PFSK-1 (cell line): ENCODE measurements around the gene STARD6.

ENCODE experiments used
- FOXP2 ChIP-seq: optimal IDR thresholded peaks from 2 replicates; pipeline ENCODE3; 2011; ENCODE audit warnings: borderline replicate concordance, control low read depth, inconsistent platforms; ENCODE audit not compliant: insufficient read depth; ENCODE audit errors: extremely low read length, extremely low read depth
- POLR2AphosphoS5 ChIP-seq: IDR thresholded peaks from 2 replicates; pipeline ENCODE4 v1.6.1; 2012; ENCODE audit warnings: low read depth, mild to moderate bottlenecking, control low read depth, low read length, moderate library complexity
- SIN3A ChIP-seq: IDR thresholded peaks from 2 replicates; pipeline ENCODE4 v1.6.1; 2012; ENCODE audit warnings: mild to moderate bottlenecking, low read length, moderate library complexity, borderline replicate concordance; ENCODE audit not compliant: insufficient read depth
- TAF1 ChIP-seq: IDR thresholded peaks from 2 replicates; pipeline ENCODE4 v1.6.1; 2012; ENCODE audit warnings: low read length, control low read depth, borderline replicate concordance; ENCODE audit not compliant: insufficient read depth
- TF ChIP-seq, protein P1 (sequence below), 2 experiments: IDR thresholded peaks; 2 replicates each; pipeline versions ENCODE4 v1.6.1 to v1.8.0; 2011 to 2012; ENCODE audit warnings: low read depth in 2 of 2, low read length in 2 of 2, control low read depth in 1 of 2, inconsistent platforms in 1 of 2, mild to moderate bottlenecking in 1 of 2, moderate library complexity in 1 of 2; ENCODE audit not compliant: insufficient read depth in 1 of 2

DNA sequence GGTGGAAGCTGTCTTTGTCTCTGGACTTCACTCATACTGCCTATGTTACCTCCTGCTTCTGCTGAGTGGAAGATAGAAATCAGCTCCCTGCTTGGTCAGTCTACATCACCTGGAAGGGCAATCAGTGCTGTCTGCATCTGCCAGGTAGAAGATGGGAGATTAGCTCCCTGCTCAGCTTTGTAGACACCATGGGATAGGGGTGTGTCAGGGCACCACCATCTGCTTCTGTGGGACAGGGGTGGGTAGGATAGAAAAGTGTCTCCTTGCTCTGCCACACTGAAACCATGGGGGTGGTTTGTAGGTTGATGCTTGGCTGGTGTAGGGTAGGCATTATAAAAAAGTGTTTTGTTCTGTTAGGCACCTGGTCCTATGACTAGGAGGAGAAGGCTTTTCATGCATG is 34.1 kb downstream of the STARD6 start:
- TF ChIP-seq FOXP2 (no peak), POLR2AphosphoS5 (no peak), SIN3A (no peak), TAF1 (no peak)
- TF ChIP-seq, protein P1, sequence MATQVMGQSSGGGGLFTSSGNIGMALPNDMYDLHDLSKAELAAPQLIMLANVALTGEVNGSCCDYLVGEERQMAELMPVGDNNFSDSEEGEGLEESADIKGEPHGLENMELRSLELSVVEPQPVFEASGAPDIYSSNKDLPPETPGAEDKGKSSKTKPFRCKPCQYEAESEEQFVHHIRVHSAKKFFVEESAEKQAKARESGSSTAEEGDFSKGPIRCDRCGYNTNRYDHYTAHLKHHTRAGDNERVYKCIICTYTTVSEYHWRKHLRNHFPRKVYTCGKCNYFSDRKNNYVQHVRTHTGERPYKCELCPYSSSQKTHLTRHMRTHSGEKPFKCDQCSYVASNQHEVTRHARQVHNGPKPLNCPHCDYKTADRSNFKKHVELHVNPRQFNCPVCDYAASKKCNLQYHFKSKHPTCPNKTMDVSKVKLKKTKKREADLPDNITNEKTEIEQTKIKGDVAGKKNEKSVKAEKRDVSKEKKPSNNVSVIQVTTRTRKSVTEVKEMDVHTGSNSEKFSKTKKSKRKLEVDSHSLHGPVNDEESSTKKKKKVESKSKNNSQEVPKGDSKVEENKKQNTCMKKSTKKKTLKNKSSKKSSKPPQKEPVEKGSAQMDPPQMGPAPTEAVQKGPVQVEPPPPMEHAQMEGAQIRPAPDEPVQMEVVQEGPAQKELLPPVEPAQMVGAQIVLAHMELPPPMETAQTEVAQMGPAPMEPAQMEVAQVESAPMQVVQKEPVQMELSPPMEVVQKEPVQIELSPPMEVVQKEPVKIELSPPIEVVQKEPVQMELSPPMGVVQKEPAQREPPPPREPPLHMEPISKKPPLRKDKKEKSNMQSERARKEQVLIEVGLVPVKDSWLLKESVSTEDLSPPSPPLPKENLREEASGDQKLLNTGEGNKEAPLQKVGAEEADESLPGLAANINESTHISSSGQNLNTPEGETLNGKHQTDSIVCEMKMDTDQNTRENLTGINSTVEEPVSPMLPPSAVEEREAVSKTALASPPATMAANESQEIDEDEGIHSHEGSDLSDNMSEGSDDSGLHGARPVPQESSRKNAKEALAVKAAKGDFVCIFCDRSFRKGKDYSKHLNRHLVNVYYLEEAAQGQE (IDR thresholded peaks at IDR 0.05; ENCODE audit: insufficient read depth in 1 of 2, low read depth in 2 of 2, low read length in 2 of 2): no peak
